ENCODE data around the gene LHFPL6.

LHFPL6 gene

DNA sequence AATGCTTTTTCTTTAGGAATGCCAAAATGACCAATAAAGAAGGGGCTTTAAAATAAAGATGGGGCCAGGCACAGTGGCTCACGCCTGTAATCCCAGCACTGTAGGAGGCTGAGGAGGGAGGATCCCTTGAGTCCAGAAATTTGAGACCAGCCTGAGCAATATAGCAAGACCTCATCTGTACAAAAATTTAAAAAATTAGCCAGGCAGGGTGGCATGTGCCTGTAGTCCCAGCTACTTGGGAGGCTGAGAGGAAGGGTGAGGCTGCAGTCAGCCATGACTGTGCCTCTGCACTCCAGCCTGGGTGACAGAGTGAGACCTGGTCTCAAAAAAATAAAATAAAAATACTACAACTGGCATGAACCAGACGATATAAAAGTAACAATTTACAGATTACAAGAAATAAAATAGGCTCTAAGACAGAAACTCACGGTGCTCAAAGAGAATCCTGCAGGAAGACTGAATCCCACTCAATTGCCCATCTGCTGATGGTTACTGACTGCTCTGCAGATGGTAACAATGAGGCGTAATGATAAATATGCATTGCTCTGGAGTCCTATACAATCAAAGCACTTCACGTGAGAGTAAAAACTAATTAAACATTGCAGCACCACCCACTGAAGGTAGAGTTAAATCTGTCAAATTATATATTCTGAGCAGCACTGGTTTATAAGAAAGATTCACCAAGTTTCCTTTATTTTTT is 93.2 kb downstream of the LHFPL6 start:
- no peak for DNase-seq

DNA sequence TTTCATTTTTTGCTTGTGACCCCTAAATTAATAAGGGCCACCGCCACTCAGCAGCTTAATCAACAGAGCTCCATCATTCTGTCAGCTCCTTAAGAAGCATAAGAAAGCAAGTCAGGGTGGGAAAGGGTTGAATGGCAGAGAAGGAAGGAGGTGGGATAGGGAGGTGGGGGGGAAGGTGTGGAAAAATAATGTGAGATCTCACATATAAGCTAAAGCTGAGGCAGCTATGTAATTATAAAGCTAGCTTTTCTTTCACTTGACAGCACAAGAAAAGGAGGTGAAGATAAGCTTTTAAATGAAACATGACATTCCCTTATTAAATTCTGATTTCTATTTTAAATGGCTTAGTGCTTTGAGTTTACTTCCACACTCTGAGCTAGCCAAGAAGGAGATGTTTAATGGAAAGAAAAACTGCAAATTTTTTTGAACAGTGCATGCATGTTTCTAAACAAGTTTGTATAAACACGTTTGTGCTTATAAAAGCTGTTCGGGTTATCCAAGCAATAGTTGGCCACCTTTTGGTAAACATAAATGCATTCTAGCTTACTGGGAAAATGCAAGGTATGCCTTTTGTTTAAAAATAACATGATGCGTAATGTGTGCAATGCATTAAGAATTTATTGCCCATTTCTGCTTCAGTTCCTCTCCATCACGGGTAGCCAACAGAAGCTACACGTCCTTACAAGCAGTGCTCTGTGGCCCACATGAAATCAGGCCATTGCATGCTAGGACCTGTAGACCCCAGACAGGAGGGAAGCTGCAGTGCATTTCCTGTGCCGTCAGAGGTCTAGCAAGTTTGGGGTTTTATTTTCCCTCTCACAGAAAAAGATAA is 96.2 kb downstream of the LHFPL6 start:
- DNase-seq: no peak

DNA sequence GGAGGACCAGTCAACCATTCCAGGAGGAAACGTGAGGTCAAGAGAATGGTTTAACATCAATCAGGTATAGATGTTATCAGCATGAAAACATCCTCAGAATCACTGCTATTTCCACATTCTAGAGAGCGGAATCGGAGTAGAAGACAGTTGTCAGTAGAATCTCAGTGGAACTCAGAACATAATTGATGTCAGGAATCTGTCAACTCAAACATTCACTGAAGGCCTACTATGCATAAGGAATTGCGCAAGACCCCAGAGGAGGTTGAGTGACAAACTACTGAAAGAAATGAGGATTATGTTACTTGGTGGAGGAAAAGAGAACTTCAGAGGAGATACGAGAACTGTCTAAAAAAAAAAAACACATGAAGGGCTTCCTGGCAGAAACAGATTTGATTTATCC is 97.8 kb downstream of the LHFPL6 start:
- DNase-seq: no peak

DNA sequence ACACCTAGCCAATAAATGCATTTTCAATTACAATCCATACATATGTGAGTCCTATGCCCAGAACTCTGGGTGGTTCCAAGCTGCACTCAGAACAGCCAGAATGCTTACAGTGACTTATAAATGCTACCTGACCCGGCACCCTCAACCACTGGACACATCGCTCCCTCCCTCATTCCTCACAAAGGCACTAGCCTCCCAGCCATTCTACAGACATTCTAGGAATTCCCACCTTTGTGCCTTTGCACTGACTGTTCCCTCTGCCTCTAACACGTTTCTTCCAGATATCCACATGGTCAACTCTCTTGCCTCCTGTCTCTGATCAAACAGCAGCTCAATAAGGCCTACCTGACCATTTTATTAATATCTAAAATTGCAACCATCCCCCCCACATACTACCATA is 99.9 kb downstream of the LHFPL6 start:
- DNase-seq: no peak

DNA sequence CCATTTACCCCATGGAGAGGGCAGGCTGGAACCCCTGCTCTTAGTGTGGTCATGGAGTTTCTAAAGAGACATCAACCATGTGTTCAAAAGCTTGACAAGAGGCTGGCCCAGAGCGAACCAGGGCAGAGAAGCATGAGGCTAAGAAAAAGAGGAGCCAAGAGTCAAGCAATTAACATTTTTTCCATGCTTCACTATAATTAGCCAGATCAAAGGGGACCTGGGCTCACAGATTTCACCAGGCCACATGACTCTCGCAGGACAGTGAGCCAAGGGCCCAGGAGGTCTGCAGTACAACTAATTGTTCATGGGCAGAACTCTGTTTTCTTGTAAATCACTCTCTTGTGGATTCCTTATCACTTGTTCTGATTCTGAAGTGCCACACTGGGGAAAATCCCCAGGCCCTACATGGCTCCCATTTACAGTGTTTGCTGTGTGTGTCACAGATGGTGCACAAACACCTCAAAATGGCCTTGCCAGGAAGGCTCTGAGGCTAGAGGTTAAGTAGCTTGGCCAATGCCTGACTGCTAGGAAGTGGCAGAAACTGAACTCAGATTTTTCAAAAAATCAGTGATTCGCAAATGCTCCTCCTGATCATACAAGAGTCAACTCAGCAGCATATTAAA is 101.2 kb downstream of the LHFPL6 start:
- no peak for DNase-seq

DNA sequence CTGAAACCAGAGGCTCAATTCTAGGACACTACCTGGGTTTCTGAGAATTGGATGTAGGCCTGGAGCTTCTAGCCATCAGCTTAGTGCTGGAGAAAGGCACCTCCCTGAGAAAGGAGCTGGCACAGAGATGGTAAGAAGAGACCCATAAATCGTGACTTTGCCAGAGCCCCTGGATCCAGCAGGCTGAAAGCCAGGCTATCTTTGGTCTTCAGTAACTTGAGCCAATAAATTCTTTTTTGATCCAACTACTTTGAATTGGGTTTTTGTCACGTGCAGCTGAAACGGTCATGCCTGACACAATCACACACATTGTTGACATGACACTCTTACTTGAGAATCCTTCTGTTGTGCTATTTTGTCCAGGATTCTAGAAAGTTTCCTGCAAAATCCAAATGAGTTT is 103.4 kb downstream of the LHFPL6 start:
- DNase-seq: no peak

DNA sequence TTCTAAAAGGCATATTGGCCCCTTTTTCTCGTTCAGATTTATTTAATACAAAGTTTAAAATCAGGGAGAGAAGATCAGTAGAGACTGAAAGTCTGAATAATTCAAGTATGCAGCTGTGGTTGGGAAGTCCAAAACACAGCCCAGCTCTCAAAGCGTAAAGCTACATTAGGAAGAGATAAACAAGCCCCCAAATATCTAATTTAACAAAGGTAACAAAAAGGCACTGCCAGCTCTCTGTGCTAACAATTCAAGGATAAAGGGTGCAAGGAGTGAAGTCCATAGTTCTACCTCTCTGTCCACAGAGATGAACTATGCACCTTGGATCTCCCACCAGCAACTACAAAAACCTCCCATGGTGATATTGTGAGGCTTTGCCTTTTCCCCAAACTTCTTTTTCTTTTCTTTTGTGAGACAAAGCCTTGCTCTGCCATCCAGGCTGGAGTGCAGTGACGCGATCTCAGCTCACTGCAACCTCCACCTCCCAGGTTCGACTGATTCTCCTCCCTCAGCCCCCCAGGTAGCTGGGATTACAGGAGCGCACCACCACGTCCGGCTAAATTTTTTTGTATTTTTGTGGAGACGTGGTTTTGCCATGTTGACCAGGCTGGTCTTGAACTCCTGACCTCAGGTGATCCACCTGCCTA is 104.4 kb downstream of the LHFPL6 start:
- DNase-seq: no peak

DNA sequence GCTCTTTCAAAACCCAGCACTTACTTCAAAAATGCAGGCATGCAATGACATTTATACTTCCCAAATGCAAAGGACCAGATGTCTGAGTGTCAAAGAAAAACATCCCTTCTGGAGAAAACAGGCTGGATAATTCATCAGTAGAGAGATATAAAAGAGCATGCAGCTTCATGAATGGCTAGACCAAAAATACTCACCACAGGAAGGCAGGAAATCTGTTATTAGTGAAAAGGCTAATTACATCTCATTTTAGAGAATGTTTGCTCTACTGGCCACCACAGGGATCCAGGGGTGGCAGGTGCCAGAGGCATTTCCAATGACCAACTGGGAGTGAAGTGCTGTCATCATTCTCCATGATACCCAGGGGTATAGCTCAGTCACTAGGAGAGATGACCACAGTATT is 106.5 kb downstream of the LHFPL6 start:
- DNase-seq: no peak

DNA sequence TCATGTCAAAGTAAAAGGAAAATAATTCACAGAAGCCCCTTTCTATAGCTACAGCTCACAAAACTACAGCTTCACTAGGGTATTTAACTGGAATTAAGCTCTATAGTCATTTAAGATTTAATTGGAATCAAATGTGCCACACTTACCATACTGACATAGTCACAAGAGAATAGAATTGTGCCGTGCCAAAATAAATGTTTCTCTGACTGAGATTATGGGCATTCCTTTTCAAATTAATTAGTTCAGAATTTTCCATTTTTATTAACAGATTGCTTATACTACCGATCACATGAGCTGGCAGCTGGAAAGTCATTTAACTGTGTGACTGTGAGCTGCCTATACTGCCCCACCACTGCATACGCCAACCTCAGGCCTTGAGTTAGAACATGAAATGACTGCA is 108.4 kb downstream of the LHFPL6 start:
- no peak for DNase-seq

DNA sequence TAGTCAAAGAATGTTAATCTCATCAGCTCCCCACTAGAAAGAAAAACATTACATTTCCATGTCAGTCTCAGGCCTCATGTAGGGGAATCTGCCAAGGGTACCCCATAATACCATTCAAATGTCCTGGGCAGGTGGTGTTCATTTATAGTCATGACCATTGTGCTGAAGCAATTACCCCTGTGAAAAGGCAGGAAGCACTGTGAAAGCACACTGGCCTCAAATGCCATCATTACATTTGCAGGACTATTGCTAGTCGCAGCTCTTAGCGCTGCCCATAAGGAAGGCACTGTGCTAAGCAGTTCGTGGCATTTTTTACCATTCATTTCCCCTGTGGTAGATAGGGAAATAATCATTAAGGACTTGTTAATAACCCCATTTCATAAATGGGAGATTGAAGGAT is 109.0 kb downstream of the LHFPL6 start:
- DNase-seq: no peak

DNA sequence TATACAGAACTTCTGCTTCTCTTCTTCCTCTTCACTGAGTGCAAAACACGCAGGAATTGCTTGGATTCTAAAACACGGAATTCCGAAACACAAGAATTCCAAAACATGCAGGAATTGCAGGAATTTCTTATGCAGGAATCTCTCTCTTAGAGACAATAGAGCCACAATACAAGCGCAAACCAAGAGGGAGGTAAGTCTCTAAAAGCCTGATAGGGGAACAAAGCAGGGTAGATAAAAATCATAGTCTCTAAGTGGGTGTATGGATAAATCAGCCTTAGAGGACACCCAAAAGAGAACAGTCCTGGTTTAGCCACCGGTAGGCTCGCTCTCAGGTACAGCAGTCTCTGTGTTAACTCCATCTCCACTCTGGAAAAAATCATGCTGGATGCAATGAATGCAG is 112.9 kb downstream of the LHFPL6 start:
- no peak for DNase-seq

DNA sequence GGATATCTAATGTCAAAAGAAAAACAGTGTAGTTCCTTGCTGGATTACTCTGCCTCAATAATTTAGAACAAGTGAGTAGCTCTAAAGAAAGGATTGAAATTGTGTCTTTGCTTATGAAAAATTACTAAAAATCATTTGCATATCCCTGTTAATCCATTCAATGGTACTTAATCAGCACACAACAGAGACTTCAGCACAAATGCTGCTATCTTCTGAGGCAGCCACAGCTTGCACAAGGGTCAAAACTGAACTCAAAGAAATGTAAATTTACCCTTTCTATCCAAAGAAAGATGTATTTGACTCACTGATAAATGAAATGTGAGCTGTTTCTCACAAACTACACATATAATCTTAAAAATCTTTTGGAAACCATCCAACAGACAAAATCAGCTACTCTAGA is 116.2 kb downstream of the LHFPL6 start:
- DNase-seq: no peak

DNA sequence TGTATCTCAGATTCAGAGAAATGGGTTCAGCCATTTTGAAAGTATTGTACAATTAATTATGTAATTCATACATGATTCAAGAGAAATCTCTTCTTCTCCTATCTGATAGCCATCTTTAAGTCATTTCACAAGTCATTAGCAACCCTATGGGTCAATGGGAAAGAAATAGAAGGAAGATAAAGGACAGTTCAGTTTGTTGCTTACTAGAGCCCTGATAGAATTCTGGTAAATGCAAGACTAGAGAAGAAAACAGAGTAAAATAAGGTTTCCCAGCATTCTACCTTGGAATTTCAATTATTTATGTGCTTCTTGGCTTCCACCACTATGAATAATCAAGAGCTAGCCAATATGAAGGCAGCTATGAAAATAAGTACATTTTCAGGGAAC is 117.7 kb downstream of the LHFPL6 start:
- DNase-seq: no peak

DNA sequence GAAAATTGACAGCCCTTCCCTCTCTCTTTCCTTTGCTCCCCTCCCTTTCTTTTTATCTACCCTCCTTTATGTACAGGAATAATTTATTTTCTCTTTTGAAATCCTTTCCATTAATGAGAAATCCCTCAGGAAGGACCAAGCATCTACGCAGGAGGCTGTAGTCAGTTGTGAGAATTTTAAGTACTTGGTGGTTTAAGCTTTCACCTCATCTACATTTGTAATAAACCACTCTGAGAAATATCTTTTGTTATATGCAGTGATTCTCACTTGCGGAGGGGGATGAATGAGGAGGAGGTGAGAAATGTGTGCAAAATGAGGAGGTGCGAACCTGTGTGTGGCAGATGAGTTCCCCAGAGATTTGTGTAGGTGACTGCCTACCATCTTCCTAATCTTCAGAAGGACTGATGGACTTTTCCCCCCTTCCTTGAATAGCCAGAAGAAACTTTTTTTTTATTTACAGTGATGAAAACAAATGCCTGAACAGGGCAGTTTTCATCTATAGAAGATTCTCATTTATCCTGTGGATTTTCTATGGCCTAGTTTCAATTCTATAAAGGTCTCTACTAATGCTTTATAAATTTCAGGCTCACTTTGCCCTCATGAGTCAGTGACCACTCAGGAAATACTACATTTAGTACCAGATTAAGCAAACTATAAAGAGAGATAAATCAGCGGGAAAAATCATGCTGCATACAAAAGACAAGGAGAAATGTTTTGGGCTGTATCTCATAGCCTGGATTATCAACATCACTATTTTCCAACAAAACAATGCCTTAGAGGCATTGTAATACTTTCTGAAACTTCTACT is 118.3 kb downstream of the LHFPL6 start:
- no peak for DNase-seq

DNA sequence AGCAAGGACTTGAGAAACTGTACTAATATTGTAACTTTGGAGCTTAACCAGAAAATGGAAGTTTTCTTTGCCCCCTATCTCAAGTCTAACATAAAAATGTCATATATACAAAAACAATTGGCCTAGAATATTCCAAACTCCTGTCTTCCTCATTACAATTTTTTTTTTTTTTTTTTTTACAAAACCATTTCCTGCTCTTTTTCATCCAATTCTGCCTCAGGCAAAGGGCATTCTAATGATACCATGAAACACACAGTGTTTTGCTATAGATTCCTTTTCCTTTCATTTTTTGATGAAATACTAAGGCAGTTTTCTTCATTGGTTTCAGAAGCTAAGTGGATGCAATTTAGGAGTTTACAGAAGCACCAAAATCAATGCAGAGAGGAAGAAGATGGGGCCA is 119.7 kb downstream of the LHFPL6 start:
- no peak for DNase-seq

DNA sequence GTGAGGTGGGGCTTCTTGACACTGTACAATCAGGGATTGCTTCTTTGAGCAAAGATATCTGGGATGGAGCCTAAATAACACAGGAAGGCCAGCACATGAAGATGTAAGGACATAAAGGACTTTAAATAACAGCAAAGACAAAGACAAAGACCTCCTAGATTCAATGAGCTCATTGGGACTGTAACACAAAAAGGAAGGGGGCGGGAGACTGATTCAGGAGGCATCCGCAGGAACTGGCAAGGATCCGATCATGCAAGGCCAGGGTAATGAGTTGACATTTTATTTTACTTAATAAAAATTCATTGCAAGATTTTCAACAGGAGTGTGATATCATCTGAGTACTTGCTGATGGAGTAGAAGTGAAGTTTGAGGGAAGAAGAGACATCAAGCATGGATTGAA is 121.5 kb downstream of the LHFPL6 start:
- no peak for DNase-seq

DNA sequence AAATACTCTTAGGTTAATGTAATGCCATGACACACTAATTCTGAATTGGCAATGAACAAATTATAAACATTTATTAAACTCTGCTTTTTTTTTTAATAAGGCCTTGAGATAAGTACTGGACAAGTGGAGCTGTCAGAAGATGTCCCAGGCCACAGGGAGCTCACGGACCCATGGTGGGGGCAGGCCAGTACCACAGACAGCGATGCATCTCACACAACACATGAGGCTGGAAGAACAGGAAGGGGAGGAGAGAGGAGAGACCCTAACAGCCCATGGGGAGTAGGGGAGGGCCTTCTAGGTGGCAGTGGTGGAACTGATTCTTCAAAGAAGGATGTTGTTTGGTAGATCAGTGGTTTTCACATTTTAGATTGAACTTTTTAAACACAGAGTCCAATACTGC is 128.4 kb downstream of the LHFPL6 start:
- DNase-seq: no peak

DNA sequence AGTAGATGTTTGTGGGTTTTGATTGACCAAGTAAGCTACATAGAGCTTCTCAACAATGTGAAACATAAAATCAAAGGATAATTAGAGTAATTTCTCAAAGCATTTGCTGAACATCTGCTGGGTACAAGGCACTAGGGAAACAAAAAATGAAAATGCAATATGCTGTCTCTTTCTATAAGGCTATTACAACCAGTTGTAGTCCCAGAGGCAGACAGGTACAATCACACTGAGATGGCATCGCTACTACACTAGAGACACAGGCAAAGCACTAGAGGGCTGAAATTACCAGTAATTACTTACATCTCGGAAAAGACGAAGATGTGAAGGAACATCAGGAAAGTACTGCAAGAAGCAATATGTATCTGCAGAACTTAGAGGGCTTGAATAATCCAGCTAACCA is 133.3 kb downstream of the LHFPL6 start:
- no peak for DNase-seq

DNA sequence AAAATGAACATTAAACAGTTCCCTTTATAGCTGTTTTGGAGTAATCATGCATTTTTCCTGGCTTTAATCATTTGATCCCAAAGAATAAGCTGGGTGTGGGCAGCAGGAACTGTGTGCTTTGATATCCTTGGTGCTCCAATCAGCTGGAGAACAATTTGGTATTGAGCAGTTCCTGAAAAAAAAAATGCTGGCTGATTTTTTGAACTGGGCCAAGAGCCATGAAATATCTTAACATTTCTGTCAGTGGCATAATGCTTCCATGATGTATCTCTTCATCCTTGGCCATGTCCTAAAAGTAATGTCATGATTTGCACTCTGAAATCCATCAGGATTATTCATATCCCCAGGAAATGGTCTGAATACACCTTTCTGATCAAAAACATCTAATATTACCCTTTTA is 134.7 kb downstream of the LHFPL6 start:
- no peak for DNase-seq

DNA sequence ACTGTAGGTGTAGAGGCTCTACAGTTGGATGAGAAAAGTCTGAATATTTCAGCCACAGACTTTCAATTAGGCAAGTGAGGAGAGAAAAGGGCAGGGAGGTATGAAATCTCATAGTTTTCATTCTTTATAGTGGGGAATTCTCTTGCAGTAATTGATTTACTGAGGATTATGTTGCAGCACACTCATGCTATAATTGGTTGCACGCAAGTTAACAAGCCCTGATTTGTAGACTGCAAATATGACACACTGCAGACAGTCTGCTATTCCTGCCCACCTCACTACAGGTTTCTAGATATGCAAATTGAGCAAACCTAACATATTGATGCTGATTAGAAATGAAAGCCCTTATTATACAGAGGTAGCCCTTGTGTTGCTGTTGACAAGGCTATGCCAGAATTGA is 139.4 kb downstream of the LHFPL6 start:
- no peak for DNase-seq

DNA sequence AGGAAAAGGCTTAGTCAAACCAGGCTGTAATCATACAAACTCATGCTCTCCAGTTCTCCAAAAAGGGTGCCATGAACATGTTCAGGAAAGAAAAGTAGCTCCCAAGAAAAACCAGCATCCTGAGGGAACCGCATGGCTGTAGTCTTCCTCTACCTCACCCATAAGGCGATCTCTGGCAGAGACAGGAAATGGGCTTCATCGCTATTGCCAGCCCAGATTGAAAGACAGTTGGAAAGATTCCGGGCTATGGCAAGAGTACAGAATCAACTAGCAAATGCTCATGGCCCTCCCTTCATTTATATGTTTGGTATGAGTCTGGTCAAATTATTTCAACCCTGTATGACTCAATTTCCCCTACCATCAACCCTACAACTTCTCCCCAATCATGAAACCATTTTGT is 140.1 kb downstream of the LHFPL6 start:
- no peak for DNase-seq

DNA sequence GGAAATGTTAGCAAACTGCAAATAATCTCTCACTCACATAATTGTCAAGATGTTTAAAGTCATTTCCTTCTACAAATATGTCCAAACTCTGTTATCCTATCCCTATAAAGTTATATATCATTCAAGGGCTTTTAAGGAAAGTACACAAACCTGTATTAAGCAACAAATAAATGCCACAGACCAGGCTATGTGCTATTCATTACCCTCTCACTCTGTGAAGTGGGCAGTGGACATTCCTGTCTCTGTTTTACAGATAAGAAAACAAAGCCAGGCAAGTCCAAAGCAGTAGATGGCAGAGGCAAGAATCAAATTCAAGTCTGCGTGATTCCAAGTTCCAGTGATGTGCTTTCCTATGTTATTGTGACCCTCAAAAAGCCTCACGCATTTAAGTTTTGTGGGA is 140.6 kb downstream of the LHFPL6 start:
- no peak for DNase-seq

DNA sequence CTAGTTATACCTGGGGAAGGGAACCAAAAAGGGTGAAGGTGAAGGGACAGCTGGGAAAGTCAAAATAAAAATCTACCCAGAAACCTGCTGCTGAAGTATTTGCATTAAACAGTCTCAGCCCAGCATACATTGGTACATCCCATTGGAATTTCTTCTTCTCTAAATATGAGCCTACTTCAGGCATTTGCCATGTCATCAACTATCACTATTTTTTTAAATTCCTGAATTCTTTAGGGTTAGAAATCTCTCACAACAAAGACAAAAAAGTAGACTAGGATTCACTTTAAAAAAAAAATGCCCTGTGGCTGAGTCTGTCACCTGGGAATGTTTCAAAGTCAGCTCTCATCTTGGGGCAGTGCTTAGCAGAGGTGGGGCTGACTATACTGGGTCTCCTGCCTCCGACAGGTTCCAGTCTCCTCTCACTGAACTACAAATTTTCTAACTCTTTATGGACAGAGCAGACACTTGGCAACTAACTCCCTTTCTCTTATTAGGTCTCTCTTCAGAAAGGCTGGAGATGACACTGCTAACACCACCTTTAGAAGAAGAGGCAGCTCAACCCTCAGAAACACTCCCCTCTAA is 141.2 kb downstream of the LHFPL6 start:
- no peak for DNase-seq
